ENCODE results near the gene AGAP6. TPM values are rescaled to one million over a fixed set of nuclear protein-coding genes. Genes with fewer than 3 reads are reported as not detected.
"Not testable (repeated sequence)": the region's sequence is repeated elsewhere in the genome, so short reads cannot be mapped to it uniquely, and the experiment has no call there.

Gene AGAP6
- polyA plus RNA-seq (23.3 and 25.6 TPM in 2 replicates), polyA minus RNA-seq (6.8 and 8.7 TPM in 2 replicates)

DNA sequence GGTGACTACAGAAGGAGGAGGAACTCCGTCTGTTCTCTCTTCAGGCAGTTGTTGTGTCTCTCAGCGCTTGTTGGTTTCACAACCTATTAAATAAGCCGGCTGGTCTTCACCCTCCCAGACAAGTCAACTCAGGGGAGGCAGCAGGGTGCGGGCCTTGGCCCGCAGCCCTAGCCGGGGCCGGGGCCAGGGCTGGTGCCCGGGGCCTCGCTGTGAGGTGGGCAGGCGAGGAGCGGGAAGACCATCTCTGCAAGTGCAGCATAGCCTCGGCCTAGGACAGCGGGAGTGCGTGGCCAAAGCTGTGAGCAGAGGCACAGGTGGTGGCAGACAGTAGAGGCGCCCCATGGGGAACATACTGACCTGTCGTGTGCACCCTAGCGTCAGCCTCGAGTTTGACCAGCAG, at the start of gene AGAP6:
Gene AGAP6 (plus strand): TSS at position 31 of the 400 bp plus-strand sequence. CDS start 310 bp downstream, at position 341.
- H4K20me1 ChIP-seq (ENCODE audit: insufficient read depth) = not testable (repeated sequence)

DNA sequence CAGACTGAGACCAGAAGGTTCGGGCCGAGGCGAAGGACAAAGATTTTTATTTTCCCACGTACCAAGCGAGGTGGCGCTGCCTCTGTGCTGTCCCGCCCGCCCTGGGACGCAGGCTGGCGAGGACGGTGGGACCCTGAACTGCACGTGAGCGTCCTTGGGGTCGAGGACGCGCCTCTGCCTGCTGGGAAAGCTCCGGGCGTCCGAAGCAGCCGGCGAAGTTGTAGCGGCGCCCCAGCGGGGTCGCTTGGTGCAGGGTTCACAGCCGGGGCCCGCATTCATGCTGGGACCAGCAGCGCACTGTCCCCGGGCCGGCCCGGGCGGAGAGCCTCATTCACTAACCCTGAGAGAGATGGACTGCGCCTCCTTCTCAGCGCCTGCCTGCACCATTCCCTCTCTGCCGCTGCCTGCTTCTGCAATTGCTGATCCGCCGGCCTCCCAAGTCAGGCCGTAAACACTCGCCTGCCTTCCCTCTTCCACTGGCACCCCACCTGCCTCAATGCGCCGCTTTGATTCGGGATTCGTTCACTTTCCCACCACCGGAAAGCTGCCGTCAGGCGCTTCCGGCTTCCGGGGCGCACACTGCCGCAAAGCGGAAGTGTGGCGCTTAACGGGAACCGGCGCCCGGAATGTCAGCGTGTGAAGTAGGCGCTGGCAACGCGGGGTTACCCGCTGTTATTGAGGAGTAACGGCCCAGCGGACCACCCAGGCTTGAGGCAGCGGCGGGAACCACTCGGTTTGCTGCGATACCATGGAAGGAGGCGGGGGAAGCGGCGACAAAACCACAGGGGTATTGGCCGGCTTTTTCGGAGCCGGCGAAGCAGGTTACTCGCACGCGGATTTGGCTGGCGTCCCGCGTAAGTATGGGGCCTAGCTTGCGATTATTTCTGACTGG, 46.5 kb upstream of the AGAP6 start, which contains the start of the genes PARG and TIMM23B:
Gene PARG (minus strand): TSS at position 581 of the 892 bp plus-strand sequence. CDS start 302 bp downstream, at position 279.
Gene TIMM23B (plus strand): TSS at position 607 of the 892 bp plus-strand sequence. CDS start 142 bp downstream, at position 749.
- TF ChIP-seq SMC3 (conservative IDR thresholded peaks at IDR 0.05; ENCODE audit: poor library complexity) (peak; percentile 26), MXI1 (conservative IDR thresholded peaks at IDR 0.05; ENCODE audit: poor library complexity, severe bottlenecking) (peak; percentile 98), EP300 (conservative IDR thresholded peaks at IDR 0.05; ENCODE audit: poor library complexity, severe bottlenecking) (peak; percentile 33), POLR2AphosphoS5 (IDR thresholded peaks at IDR 0.05) (peak; percentile 75), TAF1 (IDR thresholded peaks at IDR 0.05; ENCODE audit: low read depth) (peak; percentile 22)
- TF ChIP-seq, protein P1, sequence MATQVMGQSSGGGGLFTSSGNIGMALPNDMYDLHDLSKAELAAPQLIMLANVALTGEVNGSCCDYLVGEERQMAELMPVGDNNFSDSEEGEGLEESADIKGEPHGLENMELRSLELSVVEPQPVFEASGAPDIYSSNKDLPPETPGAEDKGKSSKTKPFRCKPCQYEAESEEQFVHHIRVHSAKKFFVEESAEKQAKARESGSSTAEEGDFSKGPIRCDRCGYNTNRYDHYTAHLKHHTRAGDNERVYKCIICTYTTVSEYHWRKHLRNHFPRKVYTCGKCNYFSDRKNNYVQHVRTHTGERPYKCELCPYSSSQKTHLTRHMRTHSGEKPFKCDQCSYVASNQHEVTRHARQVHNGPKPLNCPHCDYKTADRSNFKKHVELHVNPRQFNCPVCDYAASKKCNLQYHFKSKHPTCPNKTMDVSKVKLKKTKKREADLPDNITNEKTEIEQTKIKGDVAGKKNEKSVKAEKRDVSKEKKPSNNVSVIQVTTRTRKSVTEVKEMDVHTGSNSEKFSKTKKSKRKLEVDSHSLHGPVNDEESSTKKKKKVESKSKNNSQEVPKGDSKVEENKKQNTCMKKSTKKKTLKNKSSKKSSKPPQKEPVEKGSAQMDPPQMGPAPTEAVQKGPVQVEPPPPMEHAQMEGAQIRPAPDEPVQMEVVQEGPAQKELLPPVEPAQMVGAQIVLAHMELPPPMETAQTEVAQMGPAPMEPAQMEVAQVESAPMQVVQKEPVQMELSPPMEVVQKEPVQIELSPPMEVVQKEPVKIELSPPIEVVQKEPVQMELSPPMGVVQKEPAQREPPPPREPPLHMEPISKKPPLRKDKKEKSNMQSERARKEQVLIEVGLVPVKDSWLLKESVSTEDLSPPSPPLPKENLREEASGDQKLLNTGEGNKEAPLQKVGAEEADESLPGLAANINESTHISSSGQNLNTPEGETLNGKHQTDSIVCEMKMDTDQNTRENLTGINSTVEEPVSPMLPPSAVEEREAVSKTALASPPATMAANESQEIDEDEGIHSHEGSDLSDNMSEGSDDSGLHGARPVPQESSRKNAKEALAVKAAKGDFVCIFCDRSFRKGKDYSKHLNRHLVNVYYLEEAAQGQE (IDR thresholded peaks at IDR 0.05; ENCODE audit: borderline replicate concordance) = peak; percentile 34
- TF ChIP-seq, protein P2, sequence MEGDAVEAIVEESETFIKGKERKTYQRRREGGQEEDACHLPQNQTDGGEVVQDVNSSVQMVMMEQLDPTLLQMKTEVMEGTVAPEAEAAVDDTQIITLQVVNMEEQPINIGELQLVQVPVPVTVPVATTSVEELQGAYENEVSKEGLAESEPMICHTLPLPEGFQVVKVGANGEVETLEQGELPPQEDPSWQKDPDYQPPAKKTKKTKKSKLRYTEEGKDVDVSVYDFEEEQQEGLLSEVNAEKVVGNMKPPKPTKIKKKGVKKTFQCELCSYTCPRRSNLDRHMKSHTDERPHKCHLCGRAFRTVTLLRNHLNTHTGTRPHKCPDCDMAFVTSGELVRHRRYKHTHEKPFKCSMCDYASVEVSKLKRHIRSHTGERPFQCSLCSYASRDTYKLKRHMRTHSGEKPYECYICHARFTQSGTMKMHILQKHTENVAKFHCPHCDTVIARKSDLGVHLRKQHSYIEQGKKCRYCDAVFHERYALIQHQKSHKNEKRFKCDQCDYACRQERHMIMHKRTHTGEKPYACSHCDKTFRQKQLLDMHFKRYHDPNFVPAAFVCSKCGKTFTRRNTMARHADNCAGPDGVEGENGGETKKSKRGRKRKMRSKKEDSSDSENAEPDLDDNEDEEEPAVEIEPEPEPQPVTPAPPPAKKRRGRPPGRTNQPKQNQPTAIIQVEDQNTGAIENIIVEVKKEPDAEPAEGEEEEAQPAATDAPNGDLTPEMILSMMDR (IDR thresholded peaks at IDR 0.05; ENCODE audit: poor library complexity, severe bottlenecking) = peak; percentile 34
- not testable (repeated sequence) for H4K20me1 ChIP-seq (ENCODE audit: insufficient read depth); H3K36me3 ChIP-seq (ENCODE audit: insufficient read depth, low read length); H3F3A ChIP-seq (ENCODE audit: insufficient read depth, low read length, poor library complexity, severe bottlenecking); H3K9me3 ChIP-seq (ENCODE audit: low read length); H3K9me2 ChIP-seq (ENCODE audit: insufficient read depth, low read length); H3K27me3 ChIP-seq (ENCODE audit: insufficient read depth, low read depth, low read length)
- peak within 1 kb of the TSS; percentile 59 for H3K27ac ChIP-seq (ENCODE audit: low read length)
- H3K9ac ChIP-seq (ENCODE audit: low read length) = peak within 1 kb of the TSS; percentile 69
- H3K4me3 ChIP-seq (ENCODE audit: low read length) = peak within 1 kb of the TSS; percentile 70
- peak within 1 kb of the TSS; percentile 51 for H2AFZ ChIP-seq (ENCODE audit: low read depth, low read length)
- H3K79me2 ChIP-seq (replicated peaks; ENCODE audit: insufficient read depth, low read length) = peaks cover 13% of the 10 kb centered on the region
- peak within 1 kb of the TSS; percentile 78 for H3K4me2 ChIP-seq (ENCODE audit: low read length)

More for the DNA sequence above, at the start of gene AGAP6:
- H3K9me3 ChIP-seq (ENCODE audit: low read length); H3K27ac ChIP-seq (ENCODE audit: low read length); H3K9me2 ChIP-seq (ENCODE audit: insufficient read depth, low read length); H3K4me3 ChIP-seq (ENCODE audit: low read length); H3F3A ChIP-seq (ENCODE audit: insufficient read depth, low read length, poor library complexity, severe bottlenecking); H3K79me2 ChIP-seq (replicated peaks; ENCODE audit: insufficient read depth, low read length); H3K4me2 ChIP-seq (ENCODE audit: low read length); H3K36me3 ChIP-seq (ENCODE audit: insufficient read depth, low read length); H3K9ac ChIP-seq (ENCODE audit: low read length); H3K27me3 ChIP-seq (ENCODE audit: insufficient read depth, low read depth, low read length); H2AFZ ChIP-seq (ENCODE audit: low read depth, low read length): not testable (repeated sequence)

DNA sequence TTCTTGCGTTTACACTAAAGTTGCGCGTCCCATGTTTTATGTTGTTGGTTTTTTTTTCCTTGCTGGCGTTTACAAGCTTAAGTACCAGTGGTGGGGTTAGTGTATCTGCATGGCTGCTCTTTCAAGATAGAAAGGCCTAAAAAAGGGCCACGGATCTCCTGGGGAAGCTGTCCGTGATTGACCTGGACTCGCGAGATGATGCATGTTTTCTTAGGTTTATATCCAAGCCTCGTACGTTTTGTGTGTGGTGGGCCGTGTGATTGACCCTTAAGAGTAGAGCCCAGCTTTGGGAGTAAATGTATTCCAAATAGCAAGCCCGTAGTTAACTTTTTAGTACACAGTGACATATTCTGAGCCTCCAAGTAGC, 45.9 kb upstream of the AGAP6 start:
- Histone ChIP-seq H3K79me2 (replicated peaks; ENCODE audit: insufficient read depth, low read length) (peaks cover 13% of the 10 kb centered on the region), H3K4me3 (ENCODE audit: low read length) (peak overlapping the region; percentile 70), H3K4me2 (ENCODE audit: low read length) (peak overlapping the region; percentile 78), H3K27ac (ENCODE audit: low read length) (peak overlapping the region; percentile 37), H3K9ac (ENCODE audit: low read length) (peak overlapping the region; percentile 69)
- not testable (repeated sequence) for H3F3A ChIP-seq (ENCODE audit: insufficient read depth, low read length, poor library complexity, severe bottlenecking); H3K9me2 ChIP-seq (ENCODE audit: insufficient read depth, low read length); H2AFZ ChIP-seq (ENCODE audit: low read depth, low read length); H3K27me3 ChIP-seq (ENCODE audit: insufficient read depth, low read depth, low read length); H3K36me3 ChIP-seq (ENCODE audit: insufficient read depth, low read length); H3K9me3 ChIP-seq (ENCODE audit: low read length); H4K20me1 ChIP-seq (ENCODE audit: insufficient read depth)

DNA sequence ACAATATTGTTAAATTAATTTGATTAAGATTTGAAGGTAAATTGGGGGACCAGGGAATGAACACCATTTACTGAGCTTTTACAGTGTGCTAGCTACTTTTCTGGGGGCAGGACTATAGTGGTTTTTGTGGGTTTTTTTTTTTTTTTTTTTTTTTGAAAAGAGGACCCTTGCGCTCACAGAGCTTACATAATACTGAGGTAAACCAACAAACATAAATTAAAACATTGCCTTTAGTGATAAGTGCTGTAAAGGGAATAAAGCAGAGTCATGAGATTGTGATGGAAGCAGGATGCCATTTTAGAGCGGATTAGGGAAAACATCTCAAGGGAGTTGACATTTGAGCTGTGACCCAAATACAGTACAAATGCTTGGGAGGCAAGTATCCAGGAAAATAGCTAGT, 44.6 kb upstream of the AGAP6 start:
- H4K20me1 ChIP-seq (ENCODE audit: insufficient read depth); H3K4me2 ChIP-seq (ENCODE audit: low read length); H3K9ac ChIP-seq (ENCODE audit: low read length); H3K4me3 ChIP-seq (ENCODE audit: low read length); H3K9me2 ChIP-seq (ENCODE audit: insufficient read depth, low read length); H3K27me3 ChIP-seq (ENCODE audit: insufficient read depth, low read depth, low read length); H3K27ac ChIP-seq (ENCODE audit: low read length); H3K9me3 ChIP-seq (ENCODE audit: low read length); H3F3A ChIP-seq (ENCODE audit: insufficient read depth, low read length, poor library complexity, severe bottlenecking); H2AFZ ChIP-seq (ENCODE audit: low read depth, low read length); H3K36me3 ChIP-seq (ENCODE audit: insufficient read depth, low read length): not testable (repeated sequence)
- H3K79me2 ChIP-seq (replicated peaks; ENCODE audit: insufficient read depth, low read length) = peaks cover 13% of the 10 kb centered on the region

DNA sequence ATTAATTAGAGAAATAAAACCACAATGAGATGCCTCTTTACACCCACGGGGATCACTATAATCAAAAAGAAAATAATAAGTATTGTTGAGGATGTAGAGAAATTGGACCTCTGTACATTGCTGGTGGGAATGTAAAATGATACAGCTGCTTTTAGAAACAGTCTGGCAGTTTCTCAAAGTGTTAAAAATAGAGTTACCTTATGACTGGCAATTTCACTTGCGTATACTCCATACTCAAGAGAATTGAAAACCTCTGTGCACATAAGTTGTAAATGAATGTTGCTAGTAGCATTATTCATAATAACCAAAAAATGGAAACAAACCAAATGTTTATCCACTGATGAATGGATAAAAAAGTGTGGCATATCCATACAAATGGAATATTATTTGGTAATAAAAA, 40.1 kb upstream of the AGAP6 start:
- not testable (repeated sequence) for H3K27me3 ChIP-seq (ENCODE audit: insufficient read depth, low read depth, low read length); H3K79me2 ChIP-seq (replicated peaks; ENCODE audit: insufficient read depth, low read length); H3K36me3 ChIP-seq (ENCODE audit: insufficient read depth, low read length); H3F3A ChIP-seq (ENCODE audit: insufficient read depth, low read length, poor library complexity, severe bottlenecking); H3K4me3 ChIP-seq (ENCODE audit: low read length); H3K27ac ChIP-seq (ENCODE audit: low read length); H3K9ac ChIP-seq (ENCODE audit: low read length); H4K20me1 ChIP-seq (ENCODE audit: insufficient read depth); H2AFZ ChIP-seq (ENCODE audit: low read depth, low read length); H3K9me3 ChIP-seq (ENCODE audit: low read length); H3K4me2 ChIP-seq (ENCODE audit: low read length); H3K9me2 ChIP-seq (ENCODE audit: insufficient read depth, low read length)

Measured in neural cell (in vitro differentiated cells).